ENCODE measurements around the gene ACBD6.
"Not testable (repeated sequence)": the region's sequence is repeated elsewhere in the genome, so short reads cannot be mapped to it uniquely, and the experiment has no call there.

ACBD6 gene

GRCh38 chr1:180431683-180432082, 70.7 kb downstream of the ACBD6 start:
- Histone ChIP-seq H3K27ac (ENCODE audit: low read length) (no peak overlapping the region), H3K4me3 (ENCODE audit: low read depth in 1 of 2, low read length in 2 of 2) (no peak overlapping the region), H3K4me1 (ENCODE audit: control insufficient read depth in 1 of 2, insufficient read depth in 2 of 2, low read length in 2 of 2) (no peaks in the 10 kb centered on the region), H3K9me3 (ENCODE audit: control insufficient read depth in 1 of 2, low read length in 2 of 2) (no peaks in the 10 kb centered on the region), H3K27me3 (ENCODE audit: low read depth, low read length) (no peaks in the 10 kb centered on the region), H3K36me3 (ENCODE audit: control insufficient read depth in 1 of 2, insufficient read depth in 2 of 2, low read length in 2 of 2) (no peaks in the 10 kb centered on the region)

- no peak overlapping the region for H3K27ac ChIP-seq (ENCODE audit: low read length)
- no peaks in the 10 kb centered on the region for H3K27me3 ChIP-seq (ENCODE audit: low read depth, low read length)
- H3K4me1 ChIP-seq (ENCODE audit: control insufficient read depth in 1 of 2, insufficient read depth in 2 of 2, low read length in 2 of 2) = no peaks in the 10 kb centered on the region
- no peaks in the 10 kb centered on the region for H3K9me3 ChIP-seq (ENCODE audit: control insufficient read depth in 1 of 2, low read length in 2 of 2)
- H3K4me3 ChIP-seq (ENCODE audit: low read depth in 1 of 2, low read length in 2 of 2) = no peak overlapping the region
- no peaks in the 10 kb centered on the region for H3K36me3 ChIP-seq (ENCODE audit: control insufficient read depth in 1 of 2, insufficient read depth in 2 of 2, low read length in 2 of 2)
Observed at GRCh38 chr1:180428782-180429695, 73.3 kb downstream of the ACBD6 start.

GRCh38 chr1:180425952-180426351, 76.4 kb downstream of the ACBD6 start:
- no peaks in the 10 kb centered on the region for H3K4me1 ChIP-seq (ENCODE audit: control insufficient read depth in 1 of 2, insufficient read depth in 2 of 2, low read length in 2 of 2)
- peaks cover 0 to 9% of the 10 kb centered on the region in 2 donors for H3K36me3 ChIP-seq (ENCODE audit: control insufficient read depth in 1 of 2, insufficient read depth in 2 of 2, low read length in 2 of 2)
- H3K27me3 ChIP-seq (ENCODE audit: low read depth, low read length) = no peaks in the 10 kb centered on the region
- no peak overlapping the region for H3K4me3 ChIP-seq (ENCODE audit: low read depth in 1 of 2, low read length in 2 of 2)
- no peaks in the 10 kb centered on the region for H3K9me3 ChIP-seq (ENCODE audit: control insufficient read depth in 1 of 2, low read length in 2 of 2)
- H3K27ac ChIP-seq (ENCODE audit: low read length) = no peak overlapping the region

DNA sequence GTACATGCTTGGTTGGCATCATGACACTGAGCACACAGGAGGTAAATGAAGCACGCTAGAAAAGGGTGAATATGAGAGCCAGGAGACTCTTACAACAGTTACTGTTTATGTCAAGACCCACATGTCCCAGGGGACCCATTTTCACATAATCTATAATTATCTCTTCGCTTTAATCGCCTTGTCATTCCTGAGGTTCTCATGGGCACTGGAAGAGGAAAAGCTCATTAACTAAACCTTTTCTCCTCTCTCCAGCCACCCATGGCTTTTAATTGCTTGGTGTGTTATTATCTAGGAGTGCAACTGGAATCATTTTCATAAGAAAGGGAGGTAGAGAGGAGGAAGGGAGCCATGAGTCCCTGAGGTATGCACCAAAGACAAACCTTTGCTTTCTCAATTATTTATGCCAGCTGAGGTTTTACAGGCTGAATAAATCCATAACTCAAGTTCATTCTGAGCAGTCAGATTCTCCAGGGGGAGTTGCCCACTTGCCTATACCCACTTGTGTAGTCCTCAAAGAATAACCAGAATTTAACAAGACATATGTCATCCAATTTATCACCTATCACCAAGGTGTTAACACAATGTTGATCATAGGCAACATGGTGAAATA, 77.4 kb downstream of the ACBD6 start:
- H3K36me3 ChIP-seq (ENCODE audit: control insufficient read depth in 1 of 2, insufficient read depth in 2 of 2, low read length in 2 of 2) = peaks cover 0 to 9% of the 10 kb centered on the region in 2 donors
- no peaks in the 10 kb centered on the region for H3K27me3 ChIP-seq (ENCODE audit: low read depth, low read length)
- H3K27ac ChIP-seq (ENCODE audit: low read length) = no peak overlapping the region
- H3K9me3 ChIP-seq (ENCODE audit: control insufficient read depth in 1 of 2, low read length in 2 of 2) = no peaks in the 10 kb centered on the region
- no peaks in the 10 kb centered on the region for H3K4me1 ChIP-seq (ENCODE audit: control insufficient read depth in 1 of 2, insufficient read depth in 2 of 2, low read length in 2 of 2)
- H3K4me3 ChIP-seq (ENCODE audit: low read depth in 1 of 2, low read length in 2 of 2) = no peak overlapping the region

GRCh38 chr1:180421614-180422013, 80.8 kb downstream of the ACBD6 start:
- no peak overlapping the region for H3K27ac ChIP-seq (ENCODE audit: low read length)
- H3K4me3 ChIP-seq (ENCODE audit: low read depth in 1 of 2, low read length in 2 of 2) = no peak overlapping the region

DNA sequence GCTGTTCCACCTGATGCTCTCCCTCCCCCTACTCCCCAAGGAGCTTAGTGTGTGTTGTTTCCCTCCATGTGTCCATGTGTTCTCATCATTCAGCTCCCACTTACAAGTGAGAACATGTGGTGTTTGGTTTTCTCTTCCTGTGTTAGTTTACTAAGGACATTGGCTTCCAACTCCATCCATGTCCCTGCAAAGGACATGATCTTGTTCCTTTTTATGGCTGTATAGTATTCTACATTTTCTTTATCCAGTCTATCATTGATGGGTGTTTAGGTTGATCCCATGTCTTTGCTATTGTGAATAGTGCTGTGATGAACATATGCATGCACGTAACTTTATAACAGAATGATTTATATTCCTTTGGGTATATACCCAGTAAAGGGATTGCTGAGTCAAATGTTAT, 81.2 kb downstream of the ACBD6 start:
- not testable (repeated sequence) for H3K27me3 ChIP-seq (ENCODE audit: low read depth, low read length); H3K4me3 ChIP-seq (ENCODE audit: low read depth in 1 of 2, low read length in 2 of 2); H3K9me3 ChIP-seq (ENCODE audit: control insufficient read depth in 1 of 2, low read length in 2 of 2); H3K36me3 ChIP-seq (ENCODE audit: control insufficient read depth in 1 of 2, insufficient read depth in 2 of 2, low read length in 2 of 2); H3K4me1 ChIP-seq (ENCODE audit: control insufficient read depth in 1 of 2, insufficient read depth in 2 of 2, low read length in 2 of 2); H3K27ac ChIP-seq (ENCODE audit: low read length)

More at GRCh38 chr1:180421614-180422013, 80.8 kb downstream of the ACBD6 start:
- Histone ChIP-seq H3K4me1 (ENCODE audit: control insufficient read depth in 1 of 2, insufficient read depth in 2 of 2, low read length in 2 of 2) (no peaks in the 10 kb centered on the region), H3K27me3 (ENCODE audit: low read depth, low read length) (no peaks in the 10 kb centered on the region), H3K9me3 (ENCODE audit: control insufficient read depth in 1 of 2, low read length in 2 of 2) (no peaks in the 10 kb centered on the region), H3K36me3 (ENCODE audit: control insufficient read depth in 1 of 2, insufficient read depth in 2 of 2, low read length in 2 of 2) (peaks cover 0 to 9% of the 10 kb centered on the region in 2 donors)

GRCh38 chr1:180415985-180416633, 86.3 kb downstream of the ACBD6 start:
- no peak overlapping the region for H3K27ac ChIP-seq (ENCODE audit: low read length)

DNA sequence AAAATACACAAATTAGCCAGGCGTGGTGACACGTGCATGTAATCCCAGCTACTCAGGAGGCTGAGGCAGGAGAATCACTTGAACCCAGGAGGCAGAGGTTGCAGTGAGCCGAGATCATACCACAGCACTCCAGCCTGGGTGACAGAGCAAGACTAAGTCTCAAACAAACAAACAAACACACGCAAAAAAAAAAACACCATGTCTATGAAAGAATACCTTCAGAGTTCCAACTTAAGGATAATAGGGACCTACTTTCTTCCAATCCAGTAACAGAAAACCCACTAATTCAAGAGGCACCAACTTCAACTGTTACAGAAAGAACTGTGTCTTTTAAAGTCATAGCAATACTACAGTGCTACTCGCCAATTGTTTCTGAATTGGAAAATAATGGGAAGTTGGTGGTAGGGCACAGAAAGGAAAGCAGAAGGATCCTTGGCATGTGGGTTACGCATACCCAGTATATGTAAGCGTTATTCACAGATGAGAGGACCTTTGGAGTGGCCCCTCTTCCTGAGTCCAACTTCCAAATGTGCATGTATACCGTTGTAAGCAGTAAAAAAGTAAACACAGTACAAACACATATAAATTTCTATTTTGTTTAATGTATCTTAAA, 87.0 kb downstream of the ACBD6 start:
- Histone ChIP-seq H3K4me1 (ENCODE audit: control insufficient read depth in 1 of 2, insufficient read depth in 2 of 2, low read length in 2 of 2) (no peaks in the 10 kb centered on the region), H3K36me3 (ENCODE audit: control insufficient read depth in 1 of 2, insufficient read depth in 2 of 2, low read length in 2 of 2) (peaks cover 0 to 6% of the 10 kb centered on the region in 2 donors), H3K4me3 (ENCODE audit: low read depth in 1 of 2, low read length in 2 of 2) (no peak overlapping the region), H3K9me3 (ENCODE audit: control insufficient read depth in 1 of 2, low read length in 2 of 2) (no peaks in the 10 kb centered on the region), H3K27ac (ENCODE audit: low read length) (no peak overlapping the region), H3K27me3 (ENCODE audit: low read depth, low read length) (no peaks in the 10 kb centered on the region)

More at GRCh38 chr1:180415985-180416633, 86.3 kb downstream of the ACBD6 start:
- no peaks in the 10 kb centered on the region for H3K9me3 ChIP-seq (ENCODE audit: control insufficient read depth in 1 of 2, low read length in 2 of 2)
- peaks cover 0 to 6% of the 10 kb centered on the region in 2 donors for H3K36me3 ChIP-seq (ENCODE audit: control insufficient read depth in 1 of 2, insufficient read depth in 2 of 2, low read length in 2 of 2)
- no peaks in the 10 kb centered on the region for H3K4me1 ChIP-seq (ENCODE audit: control insufficient read depth in 1 of 2, insufficient read depth in 2 of 2, low read length in 2 of 2)
- no peak overlapping the region for H3K4me3 ChIP-seq (ENCODE audit: low read depth in 1 of 2, low read length in 2 of 2)
- no peaks in the 10 kb centered on the region for H3K27me3 ChIP-seq (ENCODE audit: low read depth, low read length)

DNA sequence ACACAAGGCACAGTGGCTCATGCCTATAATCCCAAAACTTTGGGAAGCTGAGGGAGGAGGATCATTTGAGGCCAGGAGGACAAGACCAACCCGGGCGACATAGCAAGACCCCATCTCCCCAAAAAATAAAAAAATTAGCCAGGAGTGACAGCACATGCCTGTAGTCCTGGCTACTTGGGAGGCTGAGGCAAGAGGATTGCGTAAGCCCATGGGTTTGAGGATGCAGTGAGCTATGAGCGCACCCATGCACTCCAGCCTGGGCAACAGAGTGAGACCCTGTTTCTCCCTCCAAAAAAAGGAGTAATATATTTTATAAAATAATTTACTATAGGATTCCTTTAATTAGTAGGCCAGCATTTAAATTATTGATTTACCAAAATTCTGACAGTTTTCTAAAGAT, 89.8 kb downstream of the ACBD6 start:
- no peak overlapping the region for H3K4me3 ChIP-seq (ENCODE audit: low read depth in 1 of 2, low read length in 2 of 2)

DNA sequence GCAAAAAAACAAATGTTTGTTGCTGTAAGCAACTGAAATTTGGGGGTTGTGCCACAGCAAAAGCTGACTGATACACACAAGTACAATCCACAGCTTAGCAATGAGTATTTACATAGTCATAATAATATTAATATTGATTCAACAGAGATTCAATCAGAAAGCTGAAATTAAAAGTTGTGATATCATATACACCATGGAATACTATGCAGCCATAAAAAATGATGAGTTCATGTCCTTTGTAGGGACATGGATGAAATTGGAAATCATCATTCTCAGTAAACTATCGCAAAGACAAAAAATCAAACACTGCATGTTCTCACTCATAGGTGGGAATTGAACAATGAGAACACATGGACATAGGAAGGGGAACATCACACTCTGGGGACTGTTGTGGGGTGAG, 94.2 kb downstream of the ACBD6 start:
- not testable (repeated sequence) for H3K4me3 ChIP-seq (ENCODE audit: low read depth in 1 of 2, low read length in 2 of 2); H3K27me3 ChIP-seq (ENCODE audit: low read depth, low read length); H3K9me3 ChIP-seq (ENCODE audit: control insufficient read depth in 1 of 2, low read length in 2 of 2); H3K27ac ChIP-seq (ENCODE audit: low read length); H3K36me3 ChIP-seq (ENCODE audit: control insufficient read depth in 1 of 2, insufficient read depth in 2 of 2, low read length in 2 of 2); H3K4me1 ChIP-seq (ENCODE audit: control insufficient read depth in 1 of 2, insufficient read depth in 2 of 2, low read length in 2 of 2)

More for the DNA sequence above, 89.8 kb downstream of the ACBD6 start:
- H3K27me3 ChIP-seq (ENCODE audit: low read depth, low read length) = no peaks in the 10 kb centered on the region
- peaks cover 0 to 6% of the 10 kb centered on the region in 2 donors for H3K36me3 ChIP-seq (ENCODE audit: control insufficient read depth in 1 of 2, insufficient read depth in 2 of 2, low read length in 2 of 2)
- H3K4me1 ChIP-seq (ENCODE audit: control insufficient read depth in 1 of 2, insufficient read depth in 2 of 2, low read length in 2 of 2) = no peaks in the 10 kb centered on the region
- no peaks in the 10 kb centered on the region for H3K9me3 ChIP-seq (ENCODE audit: control insufficient read depth in 1 of 2, low read length in 2 of 2)
- no peak overlapping the region for H3K27ac ChIP-seq (ENCODE audit: low read length)

DNA sequence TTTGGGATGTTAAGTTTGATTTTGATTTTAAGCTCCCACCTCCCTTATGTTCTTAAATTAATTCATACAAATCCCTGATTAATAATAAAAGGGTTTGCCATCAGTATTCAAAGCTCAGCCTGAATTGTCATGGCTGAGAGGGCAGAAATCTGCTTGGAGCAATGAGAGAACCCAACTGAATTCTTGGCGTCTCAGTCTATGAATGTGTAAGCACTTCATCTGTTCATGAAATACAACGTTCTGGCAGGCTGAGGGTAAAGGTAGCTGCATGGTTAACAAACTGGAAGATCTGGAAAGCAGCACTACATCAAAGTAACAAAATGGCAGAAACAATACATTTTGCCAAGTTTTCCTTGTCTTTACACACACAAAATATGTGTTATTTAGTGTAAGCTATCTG, 95.3 kb downstream of the ACBD6 start:
- no peaks in the 10 kb centered on the region for H3K9me3 ChIP-seq (ENCODE audit: control insufficient read depth in 1 of 2, low read length in 2 of 2)
- H3K27me3 ChIP-seq (ENCODE audit: low read depth, low read length) = no peaks in the 10 kb centered on the region
- H3K4me3 ChIP-seq (ENCODE audit: low read depth in 1 of 2, low read length in 2 of 2) = no peak overlapping the region
- no peaks in the 10 kb centered on the region for H3K4me1 ChIP-seq (ENCODE audit: control insufficient read depth in 1 of 2, insufficient read depth in 2 of 2, low read length in 2 of 2)
- H3K36me3 ChIP-seq (ENCODE audit: control insufficient read depth in 1 of 2, insufficient read depth in 2 of 2, low read length in 2 of 2) = peaks cover 0 to 2% of the 10 kb centered on the region in 2 donors
- H3K27ac ChIP-seq (ENCODE audit: low read length) = no peak overlapping the region
